DOHH2 (cell line): Measurements from ENCODE around the gene NOS1.

Experiments
- H3F3A ChIP-seq: fragments of 200-600 bp; sonication (generic), shearing (Covaris generic); 2 replicates; pipeline ENCODE4 v1.6.0; 2016; ENCODE audit warnings: antibody characterized with exemption, mild to moderate bottlenecking; ENCODE audit not compliant: control insufficient read depth, insufficient read depth
- H3K27ac ChIP-seq: fragments of 200-600 bp; sonication (generic); 2 replicates; pipeline ENCODE4 v1.5.1; 2014; ENCODE audit warnings: low read depth, mild to moderate bottlenecking, low read length, moderate library complexity
- H3K27me3 ChIP-seq: fragments of 200-600 bp; sonication (generic); 2 replicates; pipeline ENCODE4 v1.6.1; 2014; ENCODE audit warnings: mild to moderate bottlenecking, low read length, mixed read lengths; ENCODE audit not compliant: control insufficient read depth
- H3K36me3 ChIP-seq: fragments of 200-600 bp; sonication (generic); 2 replicates; pipeline ENCODE4 v1.6.1; 2014; ENCODE audit warnings: mild to moderate bottlenecking, low read length, moderate library complexity, mixed read lengths; ENCODE audit not compliant: control insufficient read depth
- H3K4me1 ChIP-seq: fragments of 200-600 bp; sonication (generic); 2 replicates; pipeline ENCODE4 v1.6.1; 2014; ENCODE audit warnings: mild to moderate bottlenecking, low read length, mixed read lengths; ENCODE audit not compliant: control insufficient read depth
- H3K4me2 ChIP-seq: fragments of 200-600 bp; sonication (generic); 2 replicates; pipeline ENCODE4 v1.6.0; 2014; ENCODE audit warnings: mild to moderate bottlenecking, low read length, moderate library complexity
- H3K4me3 ChIP-seq: fragments of 200-600 bp; sonication (generic); 2 replicates; pipeline ENCODE4 v1.5.1; 2014; ENCODE audit warnings: mild to moderate bottlenecking, low read length, mixed read lengths
- H3K79me2 ChIP-seq: fragments of 200-600 bp; sonication (generic); 2 replicates; pipeline ENCODE4 v1.6.1; 2014; ENCODE audit warnings: mild to moderate bottlenecking, low read length, mixed read lengths; ENCODE audit not compliant: control insufficient read depth
- H3K9me2 ChIP-seq: fragments of 200-600 bp; sonication (generic); replicated peaks from 2 replicates; pipeline ENCODE4 v1.6.1; 2014; ENCODE audit warnings: mild to moderate bottlenecking, low read length, mixed read lengths; ENCODE audit not compliant: control insufficient read depth
- H3K9me3 ChIP-seq: fragments of 200-600 bp; sonication (generic); 2 replicates; pipeline ENCODE4 v1.6.1; 2014; ENCODE audit warnings: antibody characterized with exemption, low read length, mixed read lengths; ENCODE audit not compliant: control insufficient read depth, insufficient read depth
- H4K20me1 ChIP-seq: fragments of 200-600 bp; sonication (generic); 2 replicates; pipeline ENCODE4 v1.6.0; 2014; ENCODE audit warnings: low read depth, mild to moderate bottlenecking, antibody characterized with exemption, low read length, moderate library complexity; ENCODE audit not compliant: control insufficient read depth, insufficient read depth
- EZH2phosphoT487 ChIP-seq: fragments of 200-600 bp; sonication (generic); IDR thresholded peaks from 2 replicates; pipeline ENCODE4 v1.6.1; 2017; ENCODE audit warnings: borderline replicate concordance, mild to moderate bottlenecking, antibody characterized with exemption, low read length, moderate library complexity, mixed read lengths
- TF ChIP-seq, protein P1 (sequence below): fragments of 200-600 bp; sonication (generic); IDR thresholded peaks from one replicate; pipeline ENCODE4 v1.5.1; 2014; ENCODE audit warnings: antibody characterized with exemption, mild to moderate bottlenecking, low read depth, low read length; ENCODE audit not compliant: poor library complexity, severe bottlenecking

The NOS1 gene

DNA sequence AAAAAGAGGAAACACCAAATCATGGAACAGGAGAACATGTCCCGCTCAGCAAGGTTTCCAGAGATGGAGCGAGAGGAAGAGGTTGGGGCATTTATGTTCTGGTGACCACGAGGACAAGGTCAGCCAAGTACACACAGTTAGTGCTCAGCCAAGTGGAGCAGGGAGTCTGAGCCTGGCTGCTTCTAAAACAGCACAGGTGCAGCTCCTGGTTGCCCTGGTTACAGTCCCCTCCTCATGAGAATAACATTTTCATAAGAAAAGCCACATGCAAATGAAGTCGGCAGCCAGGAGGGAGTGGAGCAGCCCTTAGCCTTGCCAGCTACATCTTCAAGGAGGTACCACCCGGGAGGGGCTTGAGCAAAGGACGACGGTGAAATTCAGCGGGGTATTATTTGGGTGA lies 81.8 kb downstream of the NOS1 start:
- H3K27me3 ChIP-seq: no peaks in the 10 kb centered on the region
- no peaks in the 10 kb centered on the region for H3K9me2 ChIP-seq
- no peaks in the 10 kb centered on the region for H4K20me1 ChIP-seq
- no peaks in the 10 kb centered on the region for H3K36me3 ChIP-seq
- H3K79me2 ChIP-seq: no peaks in the 10 kb centered on the region
- peaks cover 10% of the 10 kb centered on the region for H3K4me1 ChIP-seq
- no peaks in the 10 kb centered on the region for H3F3A ChIP-seq
- TF ChIP-seq EZH2phosphoT487: no peak
- TF ChIP-seq, protein P1, sequence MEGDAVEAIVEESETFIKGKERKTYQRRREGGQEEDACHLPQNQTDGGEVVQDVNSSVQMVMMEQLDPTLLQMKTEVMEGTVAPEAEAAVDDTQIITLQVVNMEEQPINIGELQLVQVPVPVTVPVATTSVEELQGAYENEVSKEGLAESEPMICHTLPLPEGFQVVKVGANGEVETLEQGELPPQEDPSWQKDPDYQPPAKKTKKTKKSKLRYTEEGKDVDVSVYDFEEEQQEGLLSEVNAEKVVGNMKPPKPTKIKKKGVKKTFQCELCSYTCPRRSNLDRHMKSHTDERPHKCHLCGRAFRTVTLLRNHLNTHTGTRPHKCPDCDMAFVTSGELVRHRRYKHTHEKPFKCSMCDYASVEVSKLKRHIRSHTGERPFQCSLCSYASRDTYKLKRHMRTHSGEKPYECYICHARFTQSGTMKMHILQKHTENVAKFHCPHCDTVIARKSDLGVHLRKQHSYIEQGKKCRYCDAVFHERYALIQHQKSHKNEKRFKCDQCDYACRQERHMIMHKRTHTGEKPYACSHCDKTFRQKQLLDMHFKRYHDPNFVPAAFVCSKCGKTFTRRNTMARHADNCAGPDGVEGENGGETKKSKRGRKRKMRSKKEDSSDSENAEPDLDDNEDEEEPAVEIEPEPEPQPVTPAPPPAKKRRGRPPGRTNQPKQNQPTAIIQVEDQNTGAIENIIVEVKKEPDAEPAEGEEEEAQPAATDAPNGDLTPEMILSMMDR: no peak
- no peak overlapping the region for H3K27ac ChIP-seq
- peak overlapping the region; percentile 35; the same call in 1 of the 2 replicates for H3K4me2 ChIP-seq
- H3K9me3 ChIP-seq: no peaks in the 10 kb centered on the region
- no peak overlapping the region for H3K4me3 ChIP-seq

DNA sequence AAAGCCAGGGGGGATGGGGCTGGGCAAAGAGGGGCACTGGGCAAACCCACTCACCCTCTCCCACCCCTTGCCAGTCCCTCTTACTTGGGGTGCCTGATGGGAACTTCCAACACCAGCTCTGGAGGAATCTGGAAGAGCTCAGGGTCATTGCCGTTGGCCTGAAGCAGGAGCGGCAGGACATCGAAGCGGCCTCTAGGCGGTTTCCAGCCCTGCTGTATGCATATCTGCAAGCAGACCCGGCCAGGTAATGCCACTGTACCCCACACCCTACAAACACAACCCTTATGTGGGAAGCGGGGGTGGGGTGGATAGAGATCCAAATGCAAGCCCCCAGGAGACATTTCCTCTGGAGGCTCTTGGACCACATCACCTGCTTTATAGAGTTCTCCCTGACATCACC lies 83.6 kb downstream of the NOS1 start:
- Histone ChIP-seq H3K27me3 (no peaks in the 10 kb centered on the region), H3K9me3 (no peaks in the 10 kb centered on the region), H3F3A (no peaks in the 10 kb centered on the region), H3K4me2 (no peak overlapping the region), H3K36me3 (no peaks in the 10 kb centered on the region), H4K20me1 (no peaks in the 10 kb centered on the region), H3K9me2 (no peaks in the 10 kb centered on the region), H3K79me2 (no peaks in the 10 kb centered on the region), H3K27ac (no peak overlapping the region), H3K4me1 (peaks cover 10% of the 10 kb centered on the region), H3K4me3 (no peak overlapping the region)
- TF ChIP-seq EZH2phosphoT487: no peak
- TF ChIP-seq, protein P1: no peak

DNA sequence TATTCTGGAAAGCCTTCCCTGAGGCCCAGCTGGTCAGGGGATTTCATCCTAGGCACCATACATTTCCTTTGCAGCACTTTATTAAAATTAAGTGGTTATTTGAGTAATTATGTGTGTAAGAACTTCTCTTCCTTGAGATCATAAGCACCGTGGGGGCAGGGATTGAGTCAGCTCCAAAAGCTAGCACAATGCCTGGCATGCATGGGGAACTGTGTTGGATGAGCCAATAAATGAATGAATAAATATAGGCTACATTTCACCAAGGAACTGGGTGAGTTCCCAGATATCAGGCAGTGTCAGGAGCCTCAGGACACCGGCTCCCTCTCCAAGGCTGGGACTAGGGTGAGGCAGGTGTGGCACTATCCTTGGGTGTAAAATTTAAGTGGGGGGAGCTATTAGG lies 88.3 kb downstream of the NOS1 start:
- Histone ChIP-seq H4K20me1 (no peaks in the 10 kb centered on the region), H3K4me3 (no peak overlapping the region), H3K36me3 (no peaks in the 10 kb centered on the region), H3K9me3 (no peaks in the 10 kb centered on the region), H3K27me3 (0 out of 2 replicates have a peak, but pooled peaks cover 3% of the 10 kb centered on the region), H3K4me1 (no peaks in the 10 kb centered on the region), H3K4me2 (no peak overlapping the region), H3K9me2 (no peaks in the 10 kb centered on the region), H3K79me2 (no peaks in the 10 kb centered on the region), H3K27ac (no peak overlapping the region), H3F3A (no peaks in the 10 kb centered on the region)
- TF ChIP-seq, protein P1: no peak
- no peak for TF ChIP-seq EZH2phosphoT487

DNA sequence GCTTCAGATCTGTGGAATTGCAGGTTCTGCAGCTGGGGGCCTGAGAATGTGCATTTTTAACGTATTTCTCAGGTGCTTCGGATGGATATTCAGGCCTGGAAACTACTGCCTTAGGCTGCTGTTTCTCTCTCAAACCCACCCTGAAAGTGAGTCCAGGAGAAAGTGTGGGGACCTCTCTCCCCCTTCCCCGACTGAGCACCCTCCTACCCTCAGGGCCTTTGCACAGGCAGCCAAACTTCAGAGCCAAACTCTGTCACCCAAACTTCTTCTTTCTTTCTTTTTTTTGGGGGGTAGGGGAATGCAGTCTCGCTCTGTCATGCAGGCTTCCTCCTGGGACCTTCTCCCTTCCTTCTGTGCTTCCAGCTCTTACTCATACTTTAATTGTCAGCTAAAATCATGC lies 88.7 kb downstream of the NOS1 start:
- Histone ChIP-seq H3K4me1 (no peaks in the 10 kb centered on the region), H3K27me3 (0 out of 2 replicates have a peak, but pooled peaks cover 3% of the 10 kb centered on the region), H4K20me1 (no peaks in the 10 kb centered on the region), H3F3A (no peaks in the 10 kb centered on the region), H3K79me2 (no peaks in the 10 kb centered on the region), H3K4me3 (no peak overlapping the region), H3K4me2 (no peak overlapping the region), H3K36me3 (no peaks in the 10 kb centered on the region), H3K27ac (no peak overlapping the region), H3K9me2 (no peaks in the 10 kb centered on the region), H3K9me3 (no peaks in the 10 kb centered on the region)
- no peak for TF ChIP-seq EZH2phosphoT487
- TF ChIP-seq, protein P1: no peak
